ENCODE measurements around the gene SURF1. TPM values are rescaled to one million over a fixed set of nuclear protein-coding genes. Genes with fewer than 3 reads are reported as not detected.
A peak's percentile ranks its signal among the peaks of the same experiment; 100 is the strongest.

The SURF1 gene
- total and polyA plus RNA-seq, 10 of the 15 experiments (the other 5 are each of a cell fraction or from before 2014, with no cell fraction given) = 17.9 to 46.4 (median 29.6) TPM

DNA sequence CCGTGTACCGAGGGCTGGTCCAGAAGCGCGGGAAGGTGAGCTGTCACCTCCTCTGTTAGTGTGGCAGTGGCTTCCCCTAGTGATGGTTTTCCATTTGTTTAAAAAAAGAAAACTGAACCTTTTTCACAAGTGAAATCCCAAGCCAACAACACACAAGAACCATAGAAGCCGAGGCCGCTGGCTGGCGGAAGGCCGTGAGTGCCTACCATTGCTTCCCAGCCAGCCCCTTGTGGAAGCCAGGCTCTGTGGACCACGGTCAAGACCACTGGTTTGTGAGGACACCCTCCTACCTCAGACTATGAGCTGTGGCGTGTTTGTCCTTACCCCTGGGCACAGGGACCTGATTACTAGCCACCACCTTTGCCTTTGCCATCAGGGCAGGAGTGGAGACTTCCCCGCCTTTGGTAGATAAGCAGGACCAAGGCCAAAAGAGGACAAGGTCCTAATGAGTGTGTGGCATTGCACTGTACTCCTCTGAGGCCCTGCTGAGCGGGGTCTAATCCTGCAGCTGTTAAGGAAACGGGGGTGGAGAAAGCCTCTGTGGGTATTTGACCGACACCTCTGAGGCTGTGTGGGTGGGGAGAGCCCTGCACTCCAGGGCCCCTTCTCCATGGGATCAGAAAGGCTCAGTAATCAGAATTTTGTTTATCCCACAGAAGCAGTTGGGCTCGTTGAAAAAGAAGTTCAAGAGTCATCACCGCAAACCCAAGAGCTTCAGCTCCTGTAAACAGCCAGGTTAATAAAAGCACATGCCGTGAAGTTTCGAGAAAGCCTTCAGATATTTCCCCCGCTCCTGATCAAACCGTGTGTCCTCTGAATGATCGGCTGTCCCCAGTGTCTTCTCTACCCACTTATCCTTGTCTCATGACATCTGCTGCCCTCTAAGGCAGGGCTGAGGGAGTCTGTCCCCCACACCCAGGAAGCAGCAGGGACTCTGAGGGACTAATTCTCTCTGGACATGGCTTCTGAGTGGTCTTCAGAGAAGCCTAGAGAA is 4.4 kb upstream of the SURF1 start:
- no peak overlapping the region for H3K4me2 ChIP-seq (ENCODE audit: control insufficient read depth, insufficient read depth)
- ChIA-PET POLR2A (interaction anchor here (0.9 kb wide), 1 partner anchor 14 kb away, joined by 5 read pairs; no protein-coding TSS in a partner anchor), RAD21 (ENCODE audit: unreplicated experiment) (no interaction called here), CTCF (no interaction called here), SMC1A (ENCODE audit: uncharacterized antibody, unreplicated experiment) (no interaction called here)
- intact Hi-C loops (cut with micrococcal nuclease; ENCODE audit: unreplicated experiment) (no loop called here), in situ Hi-C loops (cut with MboI) (no loop called here)
- no peak overlapping the region for H2AFZ ChIP-seq (ENCODE audit: control insufficient read depth, low read depth, low read length)
- DNase-seq (ENCODE audit: low read depth, low spot score) (no peak), ATAC-seq (no peak), FAIRE-seq (no peak)
- peaks cover 28 to 39% of the 10 kb centered on the region in 2 experiments for H3K36me3 ChIP-seq (ENCODE audit: control insufficient read depth in 2 of 2, insufficient read depth in 2 of 2, low read length in 1 of 2)
- 74% methylated on average over 21 of the region's 21 CpGs for WGBS (ENCODE audit: insufficient coverage, insufficient replicate concordance, low lambda C conversion rate, missing lambda C conversion rate)
- BruUV-seq (replicated peaks) = no TSS peak
- TF ChIP-seq, protein P1, sequence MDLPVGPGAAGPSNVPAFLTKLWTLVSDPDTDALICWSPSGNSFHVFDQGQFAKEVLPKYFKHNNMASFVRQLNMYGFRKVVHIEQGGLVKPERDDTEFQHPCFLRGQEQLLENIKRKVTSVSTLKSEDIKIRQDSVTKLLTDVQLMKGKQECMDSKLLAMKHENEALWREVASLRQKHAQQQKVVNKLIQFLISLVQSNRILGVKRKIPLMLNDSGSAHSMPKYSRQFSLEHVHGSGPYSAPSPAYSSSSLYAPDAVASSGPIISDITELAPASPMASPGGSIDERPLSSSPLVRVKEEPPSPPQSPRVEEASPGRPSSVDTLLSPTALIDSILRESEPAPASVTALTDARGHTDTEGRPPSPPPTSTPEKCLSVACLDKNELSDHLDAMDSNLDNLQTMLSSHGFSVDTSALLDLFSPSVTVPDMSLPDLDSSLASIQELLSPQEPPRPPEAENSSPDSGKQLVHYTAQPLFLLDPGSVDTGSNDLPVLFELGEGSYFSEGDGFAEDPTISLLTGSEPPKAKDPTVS (IDR thresholded peaks at IDR 0.05; ENCODE audit: low read depth, low read length) = no peak
- TF ChIP-seq POLR2AphosphoS5 (IDR thresholded peaks at IDR 0.05; ENCODE audit: low read length) = peak; percentile 40
- TF ChIP-seq SUPT20H (IDR thresholded peaks at IDR 0.05; ENCODE audit: borderline replicate concordance, control insufficient read depth, low read depth, low read length) = no peak
- peak; percentile 64 for TF ChIP-seq POLR2A (IDR thresholded peaks at IDR 0.05; ENCODE audit: low read depth, low read length)
- no peak for TF ChIP-seq CEBPB (IDR thresholded peaks at IDR 0.05; ENCODE audit: borderline replicate concordance in 1 of 2, low read depth in 2 of 2, low read length in 2 of 2)
- TF ChIP-seq ZBED1 (IDR thresholded peaks at IDR 0.05; ENCODE audit: borderline replicate concordance) = 0 out of 2 replicates have a peak, but pooled peaks have one; percentile 26
- TF ChIP-seq, protein P2, sequence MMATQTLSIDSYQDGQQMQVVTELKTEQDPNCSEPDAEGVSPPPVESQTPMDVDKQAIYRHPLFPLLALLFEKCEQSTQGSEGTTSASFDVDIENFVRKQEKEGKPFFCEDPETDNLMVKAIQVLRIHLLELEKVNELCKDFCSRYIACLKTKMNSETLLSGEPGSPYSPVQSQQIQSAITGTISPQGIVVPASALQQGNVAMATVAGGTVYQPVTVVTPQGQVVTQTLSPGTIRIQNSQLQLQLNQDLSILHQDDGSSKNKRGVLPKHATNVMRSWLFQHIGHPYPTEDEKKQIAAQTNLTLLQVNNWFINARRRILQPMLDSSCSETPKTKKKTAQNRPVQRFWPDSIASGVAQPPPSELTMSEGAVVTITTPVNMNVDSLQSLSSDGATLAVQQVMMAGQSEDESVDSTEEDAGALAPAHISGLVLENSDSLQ (IDR thresholded peaks at IDR 0.05) = peak; percentile 63; the same call in 1 of the 2 replicates
- no peak for TF ChIP-seq NR2C1 (IDR thresholded peaks at IDR 0.05)
- peak in 1 of 2 experiments; percentile 52; a peak in 1 of 3 replicates for TF ChIP-seq EGR1 (IDR thresholded peaks at IDR 0.05; ENCODE audit: borderline replicate concordance in 1 of 2, low read depth in 2 of 2, low read length in 2 of 2)
- TF ChIP-seq CHD2 (IDR thresholded peaks at IDR 0.05; ENCODE audit: borderline replicate concordance, low read depth, low read length) = no peak
- peaks cover 1% of the 10 kb centered on the region; the same call in 1 of the 2 replicates for H4K20me1 ChIP-seq (ENCODE audit: control insufficient read depth, insufficient read depth)
- H3K9ac ChIP-seq (ENCODE audit: control insufficient read depth, insufficient read depth, low read length) = no peak overlapping the region
- H3K79me2 ChIP-seq (ENCODE audit: control insufficient read depth, insufficient read depth, low read length) = peaks cover 16% of the 10 kb centered on the region
- no peak overlapping the region for H3K27ac ChIP-seq (ENCODE audit: control insufficient read depth, insufficient read depth)
- no peaks in the 10 kb centered on the region for H3K27me3 ChIP-seq (replicated peaks in 1 of 2; ENCODE audit: control insufficient read depth in 2 of 2, insufficient read depth in 2 of 2, low read length in 1 of 2)
- H3K4me1 ChIP-seq (ENCODE audit: control insufficient read depth, insufficient read depth, low read length) = no peaks in the 10 kb centered on the region; the same call in none of the 2 replicates
- no peak overlapping the region for H3K4me3 ChIP-seq
- H3K9me3 ChIP-seq (replicated peaks; ENCODE audit: control insufficient read depth, insufficient read depth, low read length) = no peaks in the 10 kb centered on the region
